PC-3 (cell line): ENCODE results near the gene CYFIP2. TPM values are rescaled to one million over a fixed set of nuclear protein-coding genes. Genes with fewer than 3 reads are reported as not detected.

Experiments used
- ATAC-seq: fragments of 200-7000 bp; cut with Tn5 transposase; 2 replicates; pipeline ENCODE4 v1.9.1; 2020; ENCODE audit warnings: mild to moderate bottlenecking, moderate library complexity
- BruUV-seq: library from RNA; stranded (reverse); fragments of 400-500 nt; replicated peaks from 2 replicates; lab custom pipeline; 2021; lab: Mats Ljungman, UMichigan
- CTCF ChIA-PET: fragments of 300-600 bp; sonication (Branson Sonifier 250); formaldehyde crosslinking; loops from one replicate; lab custom pipeline; 2022; ENCODE audit warnings: antibody characterized with exemption; lab: Charles Lee
- POLR2A ChIA-PET: fragments of 300-600 bp; sonication (Branson Sonifier 250); formaldehyde crosslinking; loops from one replicate; lab custom pipeline; 2022; ENCODE audit warnings: antibody characterized with exemption; ENCODE audit not compliant: unreplicated experiment; lab: Charles Lee
- DNase-seq: peaks from one replicate; pipeline ENCODE4 v3.0.0-alpha.2; 2015
- H2AFZ ChIP-seq: fragments of 300-600 bp; sonication (generic); 2 replicates; pipeline ENCODE4 v1.6.0; 2016; ENCODE audit warnings: antibody characterized with exemption, low read length
- H3F3A ChIP-seq: fragments of 300-600 bp; sonication (generic); one replicate; pipeline ENCODE4 v1.6.0; 2017; ENCODE audit warnings: antibody characterized with exemption, low read length, control low read depth, mild to moderate bottlenecking; ENCODE audit not compliant: unreplicated experiment
- H3K27ac ChIP-seq: fragments of 300-600 bp; sonication (generic); 2 replicates; pipeline ENCODE4 v1.5.1; 2016; ENCODE audit warnings: mild to moderate bottlenecking, low read length
- H3K27me3 ChIP-seq: fragments of 300-600 bp; sonication (generic); 2 replicates; pipeline ENCODE4 v1.6.1; 2016; ENCODE audit warnings: low read length, mixed read lengths
- H3K36me3 ChIP-seq: fragments of 300-600 bp; sonication (generic); 2 replicates; pipeline ENCODE4 v1.6.1; 2016; ENCODE audit warnings: low read depth, mixed run types, low read length, mixed read lengths
- H3K4me1 ChIP-seq: fragments of 300-600 bp; sonication (generic); 2 replicates; pipeline ENCODE4 v1.5.1; 2016; ENCODE audit warnings: low read length; ENCODE audit not compliant: insufficient read depth
- H3K4me2 ChIP-seq: fragments of 300-600 bp; sonication (generic); 2 replicates; pipeline ENCODE4 v1.6.0; 2016; ENCODE audit warnings: low read length
- H3K4me3 ChIP-seq: fragments of 300-600 bp; sonication (generic); 2 replicates; pipeline ENCODE4 v1.5.1; 2016; ENCODE audit warnings: mild to moderate bottlenecking, low read length, mixed read lengths
- H3K79me2 ChIP-seq: fragments of 300-600 bp; sonication (generic); 2 replicates; pipeline ENCODE4 v1.6.1; 2017; ENCODE audit warnings: low read length, mixed read lengths
- H3K9ac ChIP-seq: fragments of 300-600 bp; sonication (generic); 2 replicates; pipeline ENCODE4 v1.6.0; 2016; ENCODE audit warnings: mild to moderate bottlenecking, low read length
- H3K9me2 ChIP-seq: fragments of 300-600 bp; sonication (generic); replicated peaks from 2 replicates; pipeline ENCODE4 v1.6.1; 2016; ENCODE audit warnings: mixed run types, low read length, mixed read lengths
- H3K9me3 ChIP-seq: fragments of 300-600 bp; sonication (generic); 2 replicates; pipeline ENCODE4 v1.6.1; 2016; ENCODE audit warnings: low read length, mixed read lengths
- H4K20me1 ChIP-seq: fragments of 300-600 bp; sonication (generic); 2 replicates; pipeline ENCODE4 v1.6.1; 2016; ENCODE audit warnings: low read length, mixed read lengths
- CTCF ChIP-seq: fragments of 300-600 bp; sonication (generic); conservative IDR thresholded peaks from 2 replicates; pipeline ENCODE4 v1.5.1; 2017; ENCODE audit warnings: antibody characterized with exemption, low read depth, mild to moderate bottlenecking, low read length
- EZH2 ChIP-seq: fragments of 300-600 bp; sonication (generic); IDR thresholded peaks from one replicate; pipeline ENCODE4 v1.6.1; 2017; ENCODE audit warnings: antibody characterized with exemption, mild to moderate bottlenecking, low read length; ENCODE audit not compliant: unreplicated experiment
- EZH2phosphoT487 ChIP-seq: fragments of 300-600 bp; sonication (generic); IDR thresholded peaks from 2 replicates; pipeline ENCODE4 v1.6.1; 2018; ENCODE audit warnings: mild to moderate bottlenecking, antibody characterized with exemption, low read length, borderline replicate concordance
- intact Hi-C: fragments of 100-400 bp; cut with micrococcal nuclease; formaldehyde crosslinking; loops from 2 replicates; pipeline ENCODE4 v1.9.0; 2023
- total RNA-seq: library from RNA; depleted of rRNA; stranded (reverse); fragments of >200 nt; gene quantifications from 2 replicates; pipeline ENCODE4 v1.2.3, GENCODE V29; 2014

The CYFIP2 gene
- total RNA-seq, 1 experiment from 2014 or later: 36.0 TPM

- no peaks in the 10 kb centered on the region for H4K20me1 ChIP-seq
- H3K27ac ChIP-seq: no peak overlapping the region
- ChIA-PET CTCF (no interaction called here), POLR2A (no interaction called here)
- H3K9me3 ChIP-seq: no peaks in the 10 kb centered on the region
- TF ChIP-seq EZH2: no peak
- BruUV-seq: no TSS peak
- no peaks in the 10 kb centered on the region for H3K36me3 ChIP-seq
- H2AFZ ChIP-seq: no peak overlapping the region
- H3K4me3 ChIP-seq: no peak overlapping the region
- H3K4me2 ChIP-seq: no peak overlapping the region
- no peaks in the 10 kb centered on the region for H3F3A ChIP-seq
- no peaks in the 10 kb centered on the region for H3K9me2 ChIP-seq
- no peaks in the 10 kb centered on the region for H3K27me3 ChIP-seq
- ATAC-seq (no peak), DNase-seq (no peak)
- H3K9ac ChIP-seq: no peak overlapping the region
- intact Hi-C loops: no loop called here
- no peaks in the 10 kb centered on the region for H3K4me1 ChIP-seq
- H3K79me2 ChIP-seq: no peaks in the 10 kb centered on the region
Measured at GRCh38 chr5:157286761-157287211, 20.9 kb downstream of the CYFIP2 start.

- no peaks in the 10 kb centered on the region for H3K36me3 ChIP-seq
- POLR2A ChIA-PET: no interaction called here
Measured at GRCh38 chr5:157288405-157289163, 22.7 kb downstream of the CYFIP2 start.

GRCh38 chr5:157289164-157289819, 23.4 kb downstream of the CYFIP2 start:
- no TSS peak for BruUV-seq
- no peak for ATAC-seq

More at GRCh38 chr5:157288405-157289163, 22.7 kb downstream of the CYFIP2 start:
- CTCF ChIA-PET: no interaction called here
- Histone ChIP-seq H2AFZ (no peak overlapping the region), H4K20me1 (no peaks in the 10 kb centered on the region), H3K79me2 (no peaks in the 10 kb centered on the region), H3K4me1 (no peaks in the 10 kb centered on the region), H3K9ac (no peak overlapping the region), H3F3A (no peaks in the 10 kb centered on the region), H3K9me2 (no peaks in the 10 kb centered on the region), H3K27me3 (no peaks in the 10 kb centered on the region), H3K27ac (no peak overlapping the region), H3K4me3 (no peak overlapping the region), H3K4me2 (no peak overlapping the region), H3K9me3 (no peaks in the 10 kb centered on the region)
- DNase-seq (no peak), ATAC-seq (no peak)
- no peak for TF ChIP-seq CTCF
- no peak for TF ChIP-seq EZH2
- no peak for TF ChIP-seq EZH2phosphoT487
- BruUV-seq: no TSS peak
- intact Hi-C loops: no loop called here

More at GRCh38 chr5:157289164-157289819, 23.4 kb downstream of the CYFIP2 start:
- Histone ChIP-seq H3K9ac (no peak overlapping the region), H3K79me2 (no peaks in the 10 kb centered on the region), H3K36me3 (no peaks in the 10 kb centered on the region), H2AFZ (no peak overlapping the region), H3K9me2 (no peaks in the 10 kb centered on the region), H3K27me3 (no peaks in the 10 kb centered on the region), H3K27ac (no peak overlapping the region), H3K9me3 (no peaks in the 10 kb centered on the region), H3K4me3 (no peak overlapping the region), H3K4me1 (no peaks in the 10 kb centered on the region), H3K4me2 (no peak overlapping the region), H4K20me1 (no peaks in the 10 kb centered on the region), H3F3A (no peaks in the 10 kb centered on the region)
- DNase-seq: no peak
- ChIA-PET CTCF (no interaction called here), POLR2A (no interaction called here)
- intact Hi-C loops: no loop called here
- TF ChIP-seq EZH2 (no peak), EZH2phosphoT487 (no peak), CTCF (no peak)
